Epithelial cell of proximal tubule (primary cell): ENCODE measurements around the gene SAMD4A. TPM values are rescaled to one million over a fixed set of nuclear protein-coding genes. Genes with fewer than 3 reads are reported as not detected.

Source experiments
- DNase-seq: peaks from one replicate; pipeline ENCODE4 v3.0.0-alpha.2; 2011; ENCODE audit warnings: low read depth
- H3K4me3 ChIP-seq: 2 replicates; pipeline ENCODE4 v1.5.1; 2011; ENCODE audit warnings: low read depth, mild to moderate bottlenecking, low read length
- CTCF ChIP-seq: conservative IDR thresholded peaks from 2 replicates; pipeline ENCODE4 v1.5.1; 2012; ENCODE audit warnings: low read depth, mild to moderate bottlenecking, low read length
- total RNA-seq: library from RNA; depleted of rRNA; stranded (reverse); fragments of >200 nt; gene quantifications from 2 replicates; pipeline ENCODE4 v1.2.3, GENCODE V29; 2015

The SAMD4A gene
- total RNA-seq, 1 donor from 2014 or later = 18.9 TPM

- H3K4me3 ChIP-seq = no peak overlapping the region
- no peak for DNase-seq
- no peak for TF ChIP-seq CTCF
These were observed 95.7 kb downstream of the SAMD4A start for GRCh38 chr14:54662491-54663133.

- no peak overlapping the region for H3K4me3 ChIP-seq
- TF ChIP-seq CTCF = no peak
- DNase-seq = no peak
These were observed 98.0 kb downstream of the SAMD4A start for GRCh38 chr14:54664961-54665360.

GRCh38 chr14:54665946-54666345, 99.0 kb downstream of the SAMD4A start:
- no peak overlapping the region for H3K4me3 ChIP-seq
- TF ChIP-seq CTCF = no peak
- no peak for DNase-seq

- no peak for TF ChIP-seq CTCF
- no peak overlapping the region for H3K4me3 ChIP-seq
- no peak for DNase-seq
These were observed 100.3 kb downstream of the SAMD4A start for GRCh38 chr14:54667026-54667744.

- no peak for TF ChIP-seq CTCF
- no peak for DNase-seq
- no peak overlapping the region for H3K4me3 ChIP-seq
These were observed 100.8 kb downstream of the SAMD4A start for GRCh38 chr14:54667764-54668163.

GRCh38 chr14:54669721-54670561, 103.0 kb downstream of the SAMD4A start:
- no peak for DNase-seq
- TF ChIP-seq CTCF = no peak
- H3K4me3 ChIP-seq = no peak overlapping the region
